OCI-LY1 (cell line): ENCODE measurements around the gene FOXL3.

ENCODE experiments used
- EZH2 ChIP-seq: fragments of 200-600 bp; sonication (generic), shearing (Covaris generic); IDR thresholded peaks from 2 replicates; pipeline ENCODE4 v1.8.0; 2017; ENCODE audit warnings: borderline replicate concordance, mixed run types, mild to moderate bottlenecking, antibody characterized with exemption, low read length, moderate library complexity, mixed read lengths
- TF ChIP-seq, protein P1 (sequence below): fragments of 200-600 bp; sonication (generic), shearing (Covaris generic); IDR thresholded peaks from 2 replicates; pipeline ENCODE4 v1.5.1; 2017; ENCODE audit warnings: mild to moderate bottlenecking, antibody characterized with exemption, low read length, moderate library complexity, mixed read lengths

DNA sequence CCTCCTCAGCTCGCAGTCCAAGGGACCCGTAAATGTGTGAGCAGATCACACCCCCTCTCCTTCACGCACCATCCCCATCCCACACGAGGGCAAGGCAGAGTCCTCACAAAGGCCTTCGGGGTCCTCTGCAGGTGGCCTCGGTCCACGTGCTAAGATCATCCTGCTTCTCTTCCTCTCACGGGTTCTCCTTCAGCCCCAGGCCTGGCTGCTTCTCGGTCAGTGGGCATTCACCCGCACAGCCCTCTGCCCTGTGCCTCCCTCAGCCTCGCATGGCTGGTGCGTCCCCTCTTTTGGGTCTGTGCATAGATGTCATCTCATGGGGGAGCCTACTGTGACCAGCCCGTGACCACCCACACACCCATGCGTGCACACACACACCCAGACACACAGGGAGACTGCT lies 17.3 kb upstream of the FOXL3 start:
- TF ChIP-seq, protein P1, sequence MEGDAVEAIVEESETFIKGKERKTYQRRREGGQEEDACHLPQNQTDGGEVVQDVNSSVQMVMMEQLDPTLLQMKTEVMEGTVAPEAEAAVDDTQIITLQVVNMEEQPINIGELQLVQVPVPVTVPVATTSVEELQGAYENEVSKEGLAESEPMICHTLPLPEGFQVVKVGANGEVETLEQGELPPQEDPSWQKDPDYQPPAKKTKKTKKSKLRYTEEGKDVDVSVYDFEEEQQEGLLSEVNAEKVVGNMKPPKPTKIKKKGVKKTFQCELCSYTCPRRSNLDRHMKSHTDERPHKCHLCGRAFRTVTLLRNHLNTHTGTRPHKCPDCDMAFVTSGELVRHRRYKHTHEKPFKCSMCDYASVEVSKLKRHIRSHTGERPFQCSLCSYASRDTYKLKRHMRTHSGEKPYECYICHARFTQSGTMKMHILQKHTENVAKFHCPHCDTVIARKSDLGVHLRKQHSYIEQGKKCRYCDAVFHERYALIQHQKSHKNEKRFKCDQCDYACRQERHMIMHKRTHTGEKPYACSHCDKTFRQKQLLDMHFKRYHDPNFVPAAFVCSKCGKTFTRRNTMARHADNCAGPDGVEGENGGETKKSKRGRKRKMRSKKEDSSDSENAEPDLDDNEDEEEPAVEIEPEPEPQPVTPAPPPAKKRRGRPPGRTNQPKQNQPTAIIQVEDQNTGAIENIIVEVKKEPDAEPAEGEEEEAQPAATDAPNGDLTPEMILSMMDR = no peak
- TF ChIP-seq EZH2 = no peak
